ENCODE data around the gene TCF7L1.
"Not testable (repeated sequence)": the region's sequence is repeated elsewhere in the genome, so short reads cannot be mapped to it uniquely, and the experiment has no call there.

TCF7L1 gene

GRCh38 chr2:85341269-85342029, 208.3 kb downstream of the TCF7L1 start:
- no peak for DNase-seq

GRCh38 chr2:85342156-85342555, 209.0 kb downstream of the TCF7L1 start:
- no peak for DNase-seq

DNA sequence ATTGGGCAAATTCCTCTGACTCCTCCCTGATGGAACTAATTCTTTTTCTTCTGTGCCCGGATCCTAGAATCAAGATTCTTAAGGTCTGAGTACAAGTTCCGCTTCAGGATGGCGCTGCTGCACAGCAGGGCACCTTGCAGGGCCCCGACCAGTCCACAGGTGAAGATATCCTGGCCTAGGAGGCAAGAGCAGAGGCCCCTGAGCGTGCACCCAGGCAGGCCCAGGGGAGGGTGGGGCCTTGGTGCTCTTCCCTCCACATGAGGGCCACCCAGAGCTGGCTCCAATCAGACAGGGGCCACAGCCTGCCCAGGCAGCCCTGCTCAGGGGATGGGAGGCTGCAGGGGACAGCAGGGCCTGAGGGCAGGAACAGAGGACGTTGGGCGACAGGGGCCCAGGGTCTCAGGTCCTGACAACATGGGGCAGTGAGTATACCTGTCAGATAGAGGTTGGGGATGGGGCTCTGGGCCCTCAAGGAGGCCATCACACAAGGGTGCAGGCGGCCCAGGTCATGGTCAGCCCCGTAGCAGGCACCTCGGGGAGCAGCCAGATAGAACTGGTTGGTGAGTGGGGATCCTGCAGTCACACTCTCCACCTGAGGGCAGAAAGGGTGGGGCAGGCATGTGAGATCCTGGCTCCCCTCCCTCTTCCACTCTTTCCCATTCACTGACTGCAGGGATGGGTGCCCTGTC, 210.2 kb downstream of the TCF7L1 start:
- DNase-seq: not testable (repeated sequence)

GRCh38 chr2:85344356-85344954, 211.3 kb downstream of the TCF7L1 start:
- DNase-seq: no peak

GRCh38 chr2:85347599-85347998, 214.4 kb downstream of the TCF7L1 start:
- no peak for DNase-seq

DNA sequence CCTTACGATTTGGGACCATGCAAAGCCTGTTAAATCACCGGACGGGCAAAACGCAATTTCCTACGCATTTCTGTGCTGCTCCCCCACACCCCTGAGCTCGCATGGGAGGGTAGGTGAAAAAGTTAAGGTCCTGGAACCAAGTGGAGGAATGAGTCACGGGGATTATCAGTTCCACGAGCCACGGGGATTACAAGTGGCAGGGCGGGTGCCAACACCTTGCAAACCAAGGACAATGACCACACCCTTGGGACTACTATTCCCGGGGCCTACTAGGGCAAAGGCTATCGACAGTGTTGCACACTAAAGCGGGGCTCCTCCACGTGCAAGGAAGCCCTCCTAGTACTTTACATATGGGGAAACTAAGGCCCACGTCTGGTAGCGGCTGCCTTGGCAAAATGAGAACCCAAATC, 220.7 kb downstream of the TCF7L1 start:
- peak in 6 of 51 donors; percentile 21 to 44 (median 36) for DNase-seq

- peak; percentile 67 to 98 (median 93) for DNase-seq
Measured at GRCh38 chr2:85354286-85355072, 221.3 kb downstream of the TCF7L1 start, which contains the start of the genes ELMOD3 and RETSAT. TSS of gene ELMOD3 (plus strand) at chr2:85354769. CDS start at chr2:85357199, 2,430 bp downstream. TSS of gene RETSAT (minus strand) at chr2:85354528. CDS start at chr2:85354507, 21 bp downstream.

- DNase-seq: peak in 1 of 51 donors; percentile 49
Measured at GRCh38 chr2:85355073-85355410, 221.8 kb downstream of the TCF7L1 start.

GRCh38 chr2:85355521-85355920, 222.3 kb downstream of the TCF7L1 start:
- no peak for DNase-seq

DNA sequence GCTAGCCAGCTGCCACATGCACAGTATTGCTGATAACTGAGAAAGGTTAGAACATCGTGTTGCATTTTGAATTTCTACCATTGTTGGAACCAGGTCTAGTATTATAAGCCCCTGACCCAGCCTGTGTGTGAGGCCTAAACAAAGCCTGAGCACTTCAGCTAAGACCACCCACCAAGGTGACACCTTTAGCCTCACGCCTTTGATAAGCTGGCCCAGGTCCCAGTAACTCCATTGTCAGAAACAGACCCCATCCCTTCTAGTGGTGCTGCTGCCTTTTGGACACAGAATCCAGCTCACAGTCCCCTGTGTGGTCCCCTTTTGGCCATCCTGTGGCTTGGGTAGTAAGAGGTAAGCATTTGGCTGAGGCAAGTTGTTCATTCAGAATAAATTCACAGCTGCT, 223.0 kb downstream of the TCF7L1 start:
- no peak for DNase-seq

- DNase-seq: no peak
Measured at GRCh38 chr2:85357736-85358135, 224.5 kb downstream of the TCF7L1 start.
